Common myeloid progenitor, CD34-positive (primary cell): ENCODE measurements around the gene NHERF1.

Experiments used
- CTCF ChIA-PET: fragments of 350-600 bp; sonication (Branson Sonifier 250); formaldehyde crosslinking; loops from one replicate; lab custom pipeline; 2021; ENCODE audit warnings: antibody characterized with exemption; lab: Charles Lee
- POLR2A ChIA-PET: fragments of 350-600 bp; sonication (Branson Sonifier 250); formaldehyde crosslinking; loops from one replicate; lab custom pipeline; 2021; ENCODE audit warnings: antibody characterized with exemption; lab: Charles Lee
- DNase-seq, 3 donors: peaks; one replicate each; pipeline versions ENCODE4 v3.0.0 to v3.0.0-alpha.2; 2013
- H3K27ac ChIP-seq, 2 experiments: 1 replicate in 1 of 2; 2 replicates in 1 of 2; pipeline ENCODE4 v1.7.0; 2013; ENCODE audit warnings: inconsistent platforms in 2 of 2, low read length in 2 of 2, mild to moderate bottlenecking in 2 of 2, low read depth in 1 of 2, moderate library complexity in 1 of 2; ENCODE audit not compliant: severe bottlenecking in 2 of 2, insufficient read depth in 1 of 2, poor library complexity in 1 of 2
- H3K27me3 ChIP-seq, 5 experiments: replicated peaks in 2 of 5; 1 replicate in 3 of 5; 2 replicates in 2 of 5; pipeline versions ENCODE4 v1.6.1 to v1.7.0; 2013; ENCODE audit warnings: low read length in 4 of 5, mild to moderate bottlenecking in 2 of 5, moderate library complexity in 2 of 5, inconsistent platforms in 1 of 5; ENCODE audit not compliant: insufficient read depth in 5 of 5, control insufficient read depth in 4 of 5
- H3K36me3 ChIP-seq, 4 experiments: 1 replicate in 2 of 4; 2 replicates in 2 of 4; pipeline versions ENCODE4 v1.6.1 to v1.7.0; 2013; ENCODE audit warnings: low read length in 3 of 4, control low read depth in 1 of 4, mild to moderate bottlenecking in 1 of 4; ENCODE audit not compliant: control insufficient read depth in 4 of 4, insufficient read depth in 4 of 4
- H3K4me1 ChIP-seq, 4 experiments: 1 replicate in 3 of 4; 2 replicates in 1 of 4; pipeline versions ENCODE4 v1.6.1 to v1.7.1; 2013; ENCODE audit warnings: low read length in 3 of 4, mild to moderate bottlenecking in 3 of 4, control low read depth in 1 of 4, inconsistent platforms in 1 of 4, moderate library complexity in 1 of 4; ENCODE audit not compliant: control insufficient read depth in 4 of 4, insufficient read depth in 4 of 4; ENCODE audit errors: control extremely low read depth in 1 of 4
- H3K4me3 ChIP-seq, 7 experiments: 1 replicate in 4 of 7; 2 replicates in 3 of 7; pipeline versions ENCODE4 v1.5.1 to v1.7.0; 2013; ENCODE audit warnings: mild to moderate bottlenecking in 7 of 7, low read length in 6 of 7, moderate library complexity in 6 of 7, inconsistent platforms in 2 of 7, low read depth in 2 of 7, control low read depth in 1 of 7; ENCODE audit not compliant: insufficient read depth in 4 of 7, control insufficient read depth in 1 of 7; ENCODE audit errors: extremely low read depth in 1 of 7
- H3K9me3 ChIP-seq, 5 experiments: 1 replicate in 4 of 5; 2 replicates in 1 of 5; pipeline versions ENCODE4 v1.6.1 to v1.7.1; 2013; ENCODE audit warnings: low read length in 4 of 5, mild to moderate bottlenecking in 2 of 5, inconsistent platforms in 1 of 5, low read depth in 1 of 5, moderate library complexity in 1 of 5; ENCODE audit not compliant: control insufficient read depth in 4 of 5, insufficient read depth in 2 of 5; ENCODE audit errors: control extremely low read depth in 1 of 5
- WGBS: methylation state at CpG from one replicate; pipeline ENCODE4 v1.1.5; 2013; ENCODE audit not compliant: insufficient coverage; 5-methylcytosine and 5-hydroxymethylcytosine counted together

NHERF1 gene

GRCh38 chr17:74730491-74731346 is 17.7 kb upstream of the NHERF1 start:
- Histone ChIP-seq H3K36me3 (no peaks in the 10 kb centered on the region), H3K27ac (no peak overlapping the region), H3K4me3 (peak overlapping the region in 1 of 7 experiments; percentile 0), H3K4me1 (peaks cover 0 to 27% (median 25%) of the 10 kb centered on the region in 4 experiments), H3K27me3 (no peaks in the 10 kb centered on the region), H3K9me3 (no peaks in the 10 kb centered on the region)
- 57% methylated on average over 11 of the region's 16 CpGs for whole genome bisulfite sequencing
- POLR2A ChIA-PET = interaction anchor here (0.6 to 0.9 kb wide), 3 partner anchors 7 to 237 kb away, joined by 3 read pairs; no protein-coding TSS in a partner anchor
- CTCF ChIA-PET = interaction anchor here (1.0 to 1.5 kb wide), 2 partner anchors 14 to 44 kb away, joined by 3 to 4 read pairs; no protein-coding TSS in a partner anchor
- DNase-seq = peak; percentile 66 to 92 (median 88)

- Histone ChIP-seq H3K4me1 (peaks cover 0 to 33% (median 31%) of the 10 kb centered on the region in 4 experiments), H3K9me3 (no peaks in the 10 kb centered on the region), H3K36me3 (no peaks in the 10 kb centered on the region), H3K27ac (no peak overlapping the region), H3K4me3 (no peak overlapping the region), H3K27me3 (no peaks in the 10 kb centered on the region)
- POLR2A ChIA-PET = interaction anchor here (0.6 kb wide), 1 partner anchor 236 kb away, joined by 3 read pairs; no protein-coding TSS in a partner anchor
- 89% methylated on average over 4 of the region's 4 CpGs for WGBS
- no peak for DNase-seq
- CTCF ChIA-PET = interaction anchor here (1.0 to 1.5 kb wide), 2 partner anchors 13 to 45 kb away, joined by 3 to 4 read pairs; no protein-coding TSS in a partner anchor
Observed at GRCh38 chr17:74731347-74731605, 17.2 kb upstream of the NHERF1 start.

- no peaks in the 10 kb centered on the region for H3K36me3 ChIP-seq
- H3K4me3 ChIP-seq = no peak overlapping the region
- H3K27ac ChIP-seq = no peak overlapping the region
- ChIA-PET POLR2A (no interaction called here), CTCF (interaction anchor here (1.1 kb wide), 1 partner anchor 46 kb away, joined by 3 read pairs; no protein-coding TSS in a partner anchor)
- 92% methylated on average over 11 of the region's 12 CpGs for whole genome bisulfite sequencing
- H3K27me3 ChIP-seq = no peaks in the 10 kb centered on the region
- no peaks in the 10 kb centered on the region for H3K9me3 ChIP-seq
- DNase-seq = no peak
- H3K4me1 ChIP-seq = peaks cover 0 to 38% (median 34%) of the 10 kb centered on the region in 4 experiments
Observed at GRCh38 chr17:74732042-74732867, 16.2 kb upstream of the NHERF1 start.

GRCh38 chr17:74733365-74734122 is 14.9 kb upstream of the NHERF1 start:
- DNase-seq = no peak
- no peaks in the 10 kb centered on the region for H3K36me3 ChIP-seq
- H3K9me3 ChIP-seq = no peaks in the 10 kb centered on the region
- 89% methylated on average over 7 of the region's 9 CpGs for WGBS
- no peak overlapping the region for H3K27ac ChIP-seq
- H3K4me3 ChIP-seq = no peak overlapping the region
- H3K4me1 ChIP-seq = peaks cover 0 to 51% (median 43%) of the 10 kb centered on the region in 4 experiments
- ChIA-PET CTCF (no interaction called here), POLR2A (no interaction called here)
- H3K27me3 ChIP-seq = no peaks in the 10 kb centered on the region

GRCh38 chr17:74734256-74734655 is 14.2 kb upstream of the NHERF1 start:
- H3K4me1 ChIP-seq = peaks cover 6 to 58% (median 50%) of the 10 kb centered on the region in 4 experiments
- ChIA-PET CTCF (interaction anchor here (1.1 to 5.1 kb wide), 2 partner anchors 53 to 77 kb away, joined by 3 to 151 read pairs; no protein-coding TSS in a partner anchor), POLR2A (no interaction called here)
- DNase-seq = no peak
- H3K4me3 ChIP-seq = no peak overlapping the region
- WGBS = 100% methylated on average over 3 of the region's 3 CpGs
- no peaks in the 10 kb centered on the region for H3K27me3 ChIP-seq
- no peaks in the 10 kb centered on the region for H3K9me3 ChIP-seq
- H3K36me3 ChIP-seq = no peaks in the 10 kb centered on the region
- no peak overlapping the region for H3K27ac ChIP-seq

- Histone ChIP-seq H3K4me1 (peaks cover 6 to 61% (median 55%) of the 10 kb centered on the region in 4 experiments), H3K27me3 (no peaks in the 10 kb centered on the region), H3K36me3 (peaks cover 0 to 8% (median 0%) of the 10 kb centered on the region in 4 experiments), H3K27ac (peak within 1 kb of the TSS; percentile 81 to 89), H3K4me3 (peak within 1 kb of the TSS; percentile 61 to 88 (median 70)), H3K9me3 (no peaks in the 10 kb centered on the region)
- DNase-seq = peak; percentile 89 to 97 (median 95)
- whole genome bisulfite sequencing = 0% methylated on average over 60 of the region's 67 CpGs
- ChIA-PET CTCF (interaction anchor here (0.6 to 5.1 kb wide), 44 partner anchors 8 to 358 kb away, joined by 3 to 151 read pairs (median 5); partner anchors contain the start of genes CD300H, CD300LF and NAT9), POLR2A (interaction anchor here (0.6 to 3.3 kb wide), 17 partner anchors 10 to 435 kb away, joined by 3 to 36 read pairs (median 5); partner anchors contain the start of genes CD300LF, NAT9 and NHERF1)
Observed at GRCh38 chr17:74736513-74737298, 11.7 kb upstream of the NHERF1 start, which contains the start of gene RAB37. Gene RAB37, plus strand, starts transcription at chr17:74737256. Its CDS starts 17 bp downstream, at chr17:74737273.
